Measurements from ENCODE around the gene RBL2.
"Not testable (repeated sequence)": the region's sequence is repeated elsewhere in the genome, so short reads cannot be mapped to it uniquely, and the experiment has no call there.

RBL2 gene

GRCh38 chr16:53434377-53435065 lies at the start of gene RBL2:
RBL2 (plus strand) TSS chr16:53434471; CDS start chr16:53434557, 86 bp downstream.
- H3K27me3 ChIP-seq: no peaks in the 10 kb centered on the region
- TF ChIP-seq, protein P1, sequence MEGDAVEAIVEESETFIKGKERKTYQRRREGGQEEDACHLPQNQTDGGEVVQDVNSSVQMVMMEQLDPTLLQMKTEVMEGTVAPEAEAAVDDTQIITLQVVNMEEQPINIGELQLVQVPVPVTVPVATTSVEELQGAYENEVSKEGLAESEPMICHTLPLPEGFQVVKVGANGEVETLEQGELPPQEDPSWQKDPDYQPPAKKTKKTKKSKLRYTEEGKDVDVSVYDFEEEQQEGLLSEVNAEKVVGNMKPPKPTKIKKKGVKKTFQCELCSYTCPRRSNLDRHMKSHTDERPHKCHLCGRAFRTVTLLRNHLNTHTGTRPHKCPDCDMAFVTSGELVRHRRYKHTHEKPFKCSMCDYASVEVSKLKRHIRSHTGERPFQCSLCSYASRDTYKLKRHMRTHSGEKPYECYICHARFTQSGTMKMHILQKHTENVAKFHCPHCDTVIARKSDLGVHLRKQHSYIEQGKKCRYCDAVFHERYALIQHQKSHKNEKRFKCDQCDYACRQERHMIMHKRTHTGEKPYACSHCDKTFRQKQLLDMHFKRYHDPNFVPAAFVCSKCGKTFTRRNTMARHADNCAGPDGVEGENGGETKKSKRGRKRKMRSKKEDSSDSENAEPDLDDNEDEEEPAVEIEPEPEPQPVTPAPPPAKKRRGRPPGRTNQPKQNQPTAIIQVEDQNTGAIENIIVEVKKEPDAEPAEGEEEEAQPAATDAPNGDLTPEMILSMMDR (IDR thresholded peaks at IDR 0.05): no peak
- H3K4me1 ChIP-seq (ENCODE audit: control insufficient read depth in 1 of 2, insufficient read depth in 1 of 2, low read depth in 1 of 2, low read length in 1 of 2): peaks cover 29 to 40% of the 10 kb centered on the region in 2 experiments
- peak within 1 kb of the TSS; percentile 99 for H3K27ac ChIP-seq
- H3K4me3 ChIP-seq (ENCODE audit: low read depth in 1 of 2, low read length in 1 of 2): peak within 1 kb of the TSS; percentile 81 to 99
- H3K9me3 ChIP-seq: no peaks in the 10 kb centered on the region
- no peaks in the 10 kb centered on the region for H3K36me3 ChIP-seq

DNA sequence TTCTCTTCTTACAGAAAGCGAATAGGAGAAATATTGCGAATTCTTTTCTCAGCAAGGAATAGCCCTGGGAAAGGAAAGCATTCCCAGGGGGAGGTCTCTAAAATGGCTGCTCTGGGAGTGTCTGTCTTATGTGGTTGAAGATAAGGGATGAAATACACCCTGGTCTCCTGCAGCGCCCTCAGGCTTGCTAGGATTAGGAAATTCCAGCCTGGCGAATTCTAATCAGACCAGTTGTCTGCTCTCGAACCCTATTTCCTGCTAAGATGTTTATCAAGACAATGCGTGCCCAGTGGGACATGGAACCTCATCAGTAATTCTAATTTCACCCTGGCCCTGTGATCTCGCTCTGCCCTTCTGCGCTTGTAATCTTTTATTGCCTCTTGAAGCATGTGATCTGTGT lies 49.7 kb upstream of the RBL2 start:
- H3K27ac ChIP-seq, H3K36me3 ChIP-seq: not testable (repeated sequence)

GRCh38 chr16:53404959-53405358 lies 29.3 kb upstream of the RBL2 start:
- no peak overlapping the region for H3K27ac ChIP-seq
- no peak overlapping the region for H3K4me3 ChIP-seq (ENCODE audit: low read depth in 1 of 2, low read length in 1 of 2)
- no peaks in the 10 kb centered on the region for H3K36me3 ChIP-seq
- no peaks in the 10 kb centered on the region for H3K27me3 ChIP-seq
- TF ChIP-seq, protein P1 (IDR thresholded peaks at IDR 0.05): no peak
- H3K9me3 ChIP-seq: no peaks in the 10 kb centered on the region
- H3K4me1 ChIP-seq (ENCODE audit: control insufficient read depth in 1 of 2, insufficient read depth in 1 of 2, low read depth in 1 of 2, low read length in 1 of 2): peaks cover 3% of the 10 kb centered on the region in 2 experiments

More for the DNA sequence above, 49.7 kb upstream of the RBL2 start:
- H3K9me3 ChIP-seq; H3K4me3 ChIP-seq (ENCODE audit: low read depth in 1 of 2, low read length in 1 of 2); H3K27me3 ChIP-seq: not testable (repeated sequence)
- H3K4me1 ChIP-seq (ENCODE audit: control insufficient read depth in 1 of 2, insufficient read depth in 1 of 2, low read depth in 1 of 2, low read length in 1 of 2): peaks cover 16 to 20% of the 10 kb centered on the region in 2 experiments

GRCh38 chr16:53412549-53412948 lies 21.7 kb upstream of the RBL2 start:
- TF ChIP-seq, protein P1 (IDR thresholded peaks at IDR 0.05): no peak

GRCh38 chr16:53413864-53414263 lies 20.4 kb upstream of the RBL2 start:
- Histone ChIP-seq H3K27ac (no peak overlapping the region), H3K27me3 (no peaks in the 10 kb centered on the region), H3K4me3 (ENCODE audit: low read depth in 1 of 2, low read length in 1 of 2) (no peak overlapping the region), H3K4me1 (ENCODE audit: control insufficient read depth in 1 of 2, insufficient read depth in 1 of 2, low read depth in 1 of 2, low read length in 1 of 2) (peaks cover 15 to 17% of the 10 kb centered on the region in 2 experiments), H3K9me3 (no peaks in the 10 kb centered on the region), H3K36me3 (no peaks in the 10 kb centered on the region)
- TF ChIP-seq, protein P1 (IDR thresholded peaks at IDR 0.05): no peak

More at GRCh38 chr16:53412549-53412948, 21.7 kb upstream of the RBL2 start:
- Histone ChIP-seq H3K27ac (no peak overlapping the region), H3K9me3 (no peaks in the 10 kb centered on the region), H3K36me3 (no peaks in the 10 kb centered on the region), H3K27me3 (no peaks in the 10 kb centered on the region), H3K4me3 (ENCODE audit: low read depth in 1 of 2, low read length in 1 of 2) (no peak overlapping the region), H3K4me1 (ENCODE audit: control insufficient read depth in 1 of 2, insufficient read depth in 1 of 2, low read depth in 1 of 2, low read length in 1 of 2) (peaks cover 15 to 17% of the 10 kb centered on the region in 2 experiments)

DNA sequence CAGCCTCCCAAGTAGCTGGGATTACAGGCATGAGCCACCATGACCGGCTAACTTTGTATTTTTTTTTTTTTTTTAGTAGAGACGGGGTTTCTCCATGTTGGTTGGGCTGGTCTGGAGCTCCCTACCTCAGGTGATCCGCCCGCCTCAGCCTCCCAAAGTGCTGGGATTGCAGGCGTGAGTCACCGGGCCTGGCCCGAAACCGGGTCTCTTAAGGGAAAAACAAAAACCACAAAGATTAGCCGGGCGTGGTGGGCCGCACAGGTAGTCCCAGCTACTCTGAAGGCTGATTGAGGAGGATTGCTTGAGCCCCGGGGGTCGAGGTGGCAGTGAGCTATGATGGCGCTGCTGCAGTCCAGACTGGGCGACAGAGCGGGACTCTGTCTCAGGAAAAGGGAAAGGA lies 19.9 kb upstream of the RBL2 start:
- TF ChIP-seq, protein P1 (IDR thresholded peaks at IDR 0.05): no peak
- no peaks in the 10 kb centered on the region for H3K27me3 ChIP-seq
- H3K36me3 ChIP-seq: no peaks in the 10 kb centered on the region
- H3K27ac ChIP-seq: no peak overlapping the region
- no peak overlapping the region for H3K4me3 ChIP-seq (ENCODE audit: low read depth in 1 of 2, low read length in 1 of 2)
- H3K4me1 ChIP-seq (ENCODE audit: control insufficient read depth in 1 of 2, insufficient read depth in 1 of 2, low read depth in 1 of 2, low read length in 1 of 2): peaks cover 15 to 17% of the 10 kb centered on the region in 2 experiments
- no peaks in the 10 kb centered on the region for H3K9me3 ChIP-seq
